GM12878 (cell line): Measurements from ENCODE around the gene SLC9A3. TPM values are rescaled to one million over a fixed set of nuclear protein-coding genes. Genes with fewer than 3 reads are reported as not detected.

Experiments
- ATAC-seq: fragments of 200-7000 bp; cut with Tn5 transposase; 3 replicates; pipeline ENCODE4 v1.9.1; 2020; ENCODE audit warnings: mild to moderate bottlenecking, moderate library complexity
- BruUV-seq: library from RNA; stranded (reverse); fragments of 400-500 nt; replicated peaks from 2 replicates; lab custom pipeline; 2021; lab: Mats Ljungman, UMichigan
- CTCF ChIA-PET: fragments of 300-600 bp; sonication (Branson Sonifier 250); formaldehyde crosslinking; extraction: SDS; loops from one replicate; lab custom pipeline; 2021; ENCODE audit warnings: inconsistent platforms; lab: Yijun Ruan, JAX
- POLR2A ChIA-PET: fragments of 350-600 bp; formaldehyde crosslinking; extraction: SDS; loops from one replicate; lab custom pipeline; 2021; ENCODE audit warnings: inconsistent platforms; lab: Charles Lee
- RAD21 ChIA-PET: fragments of 300-600 bp; sonication (Branson Sonifier 250); formaldehyde crosslinking; loops from one replicate; lab custom pipeline; 2023; ENCODE audit warnings: antibody characterized with exemption; ENCODE audit not compliant: unreplicated experiment; lab: Charles Lee
- SMC1A ChIA-PET: fragments of 300-600 bp; sonication (Branson Sonifier 250); formaldehyde crosslinking; loops from one replicate; lab custom pipeline; 2023; ENCODE audit not compliant: unreplicated experiment, uncharacterized antibody; lab: Charles Lee
- DNase-seq: peaks from one replicate; pipeline ENCODE4 v3.0.0-alpha.2; 2011; ENCODE audit warnings: low read depth, low spot score
- FAIRE-seq: peaks from 3 replicates; lab custom pipeline; 2011; peaks lifted over from hg19 to GRCh38; lab: Jason Lieb, UNC
- H2AFZ ChIP-seq: 2 replicates; pipeline ENCODE4 v1.6.0; 2011; ENCODE audit warnings: low read depth, low read length, control low read depth; ENCODE audit not compliant: control insufficient read depth
- H3K27ac ChIP-seq: 2 replicates; pipeline ENCODE4 v1.5.1; 2011; ENCODE audit warnings: control low read depth; ENCODE audit not compliant: control insufficient read depth, insufficient read depth
- H3K27me3 ChIP-seq, 2 experiments: replicated peaks in 1 of 2; 2 replicates each; pipeline versions ENCODE4 v1.6.0 to v1.6.1; 2011; ENCODE audit warnings: low read length in 1 of 2; ENCODE audit not compliant: control insufficient read depth in 2 of 2, insufficient read depth in 2 of 2
- H3K36me3 ChIP-seq, 2 experiments: 2 replicates each; pipeline ENCODE4 v1.5.1; 2011; ENCODE audit warnings: low read length in 1 of 2; ENCODE audit not compliant: control insufficient read depth in 2 of 2, insufficient read depth in 2 of 2
- H3K4me1 ChIP-seq: 2 replicates; pipeline ENCODE4 v1.6.1; 2011; ENCODE audit warnings: mild to moderate bottlenecking, low read length, moderate library complexity, mixed read lengths; ENCODE audit not compliant: control insufficient read depth, insufficient read depth
- H3K4me2 ChIP-seq: 2 replicates; pipeline ENCODE4 v1.6.0; 2011; ENCODE audit warnings: control low read depth; ENCODE audit not compliant: control insufficient read depth, insufficient read depth
- H3K4me3 ChIP-seq: fragments of 200-600 bp; sonication (generic); 2 replicates; pipeline ENCODE4 v1.5.1; 2016
- H3K79me2 ChIP-seq: 2 replicates; pipeline ENCODE4 v1.6.0; 2011; ENCODE audit warnings: low read length; ENCODE audit not compliant: control insufficient read depth, insufficient read depth
- H3K9ac ChIP-seq: 2 replicates; pipeline ENCODE4 v1.8.0; 2011; ENCODE audit warnings: low read length, control low read depth, mixed read lengths; ENCODE audit not compliant: control insufficient read depth, insufficient read depth
- H3K9me3 ChIP-seq: replicated peaks from 3 replicates; pipeline ENCODE4 v1.5.1; 2011; ENCODE audit warnings: mild to moderate bottlenecking, low read length; ENCODE audit not compliant: control insufficient read depth, insufficient read depth
- H4K20me1 ChIP-seq: 2 replicates; pipeline ENCODE4 v1.6.0; 2011; ENCODE audit not compliant: control insufficient read depth, insufficient read depth
- ATF7 ChIP-seq: fragments of 450-650 bp; IDR thresholded peaks from 2 replicates; pipeline ENCODE4 v1.6.1; 2016; ENCODE audit warnings: low read depth, mild to moderate bottlenecking
- CBX3 ChIP-seq: fragments of 200-600 bp; sonication (generic); IDR thresholded peaks from 2 replicates; pipeline ENCODE4 v1.6.1; 2016; ENCODE audit warnings: low read depth, borderline replicate concordance
- FOS ChIP-seq: IDR thresholded peaks from 3 replicates; pipeline ENCODE4 v1.6.1; 2011; ENCODE audit warnings: borderline replicate concordance; ENCODE audit not compliant: insufficient read length; ENCODE audit errors: extremely low read depth
- HDGF ChIP-seq: fragments of 450-650 bp; IDR thresholded peaks from 2 replicates; pipeline ENCODE4 v1.6.1; 2016; ENCODE audit warnings: antibody characterized with exemption
- NFIC ChIP-seq: IDR thresholded peaks from 2 replicates; pipeline ENCODE4 v1.6.1; 2012; ENCODE audit warnings: low read depth, mild to moderate bottlenecking, inconsistent platforms, low read length, moderate library complexity
- NR2C2 ChIP-seq: IDR thresholded peaks from 2 replicates; pipeline ENCODE4 v1.6.1; 2011; ENCODE audit warnings: borderline replicate concordance, low read depth; ENCODE audit not compliant: control insufficient read depth, insufficient read length
- NRF1 ChIP-seq: conservative IDR thresholded peaks from 2 replicates; pipeline ENCODE4 v1.6.1; 2011; ENCODE audit warnings: mild to moderate bottlenecking, low read depth, low read length, improper control_type of control experiment
- PAX8 ChIP-seq: fragments of 450-650 bp; IDR thresholded peaks from 2 replicates; pipeline ENCODE4 v1.6.1; 2017; ENCODE audit warnings: mild to moderate bottlenecking, moderate library complexity
- PKNOX1 ChIP-seq: fragments of 450-650 bp; IDR thresholded peaks from 2 replicates; pipeline ENCODE4 v1.6.1; 2016; ENCODE audit warnings: mild to moderate bottlenecking
- POLR2AphosphoS2 ChIP-seq: IDR thresholded peaks from 2 replicates; pipeline ENCODE4 v1.6.1; 2011; ENCODE audit warnings: low read depth, mild to moderate bottlenecking, low read length, improper control_type of control experiment, moderate library complexity
- POLR2AphosphoS5 ChIP-seq: IDR thresholded peaks from 2 replicates; pipeline ENCODE4 v1.6.1; 2011; ENCODE audit warnings: mild to moderate bottlenecking, low read length, inconsistent platforms
- PRDM15 ChIP-seq: fragments of 450-650 bp; formaldehyde crosslinking; IDR thresholded peaks from 2 replicates; pipeline ENCODE4 v1.4.0; 2020; ENCODE audit warnings: mild to moderate bottlenecking, moderate library complexity
- RELA ChIP-seq: fragments of 450-650 bp; IDR thresholded peaks from 2 replicates; pipeline ENCODE4 v1.8.0; 2014; ENCODE audit warnings: borderline replicate concordance; ENCODE audit not compliant: partially characterized antibody
- ZBTB33 ChIP-seq: fragments of 450-650 bp; IDR thresholded peaks from 2 replicates; pipeline ENCODE4 v1.6.1; 2017; ENCODE audit warnings: mild to moderate bottlenecking
- WGBS: methylation state at CpG from one replicate; pipeline ENCODE4 v1.1.6; 2016; ENCODE audit warnings: low lambda C conversion rate; ENCODE audit not compliant: insufficient replicate concordance, insufficient coverage; ENCODE audit errors: missing lambda C conversion rate; 5-methylcytosine and 5-hydroxymethylcytosine counted together
- in situ Hi-C: fragments of 300-500 bp; cut with MboI; formaldehyde crosslinking; loops from 9 replicates; pipeline ENCODE4 v1.14.3; 2018; ENCODE audit warnings: mixed read lengths
- intact Hi-C: fragments of 100-400 bp; cut with micrococcal nuclease; formaldehyde crosslinking; loops from one replicate; pipeline ENCODE4 v1.14.2; 2022; ENCODE audit not compliant: unreplicated experiment
- polyA plus RNA-seq, 11 experiments: library from polyadenylated mRNA; depleted of rRNA in 4 of 11; unstranded in 6 of 11; stranded (reverse) in 5 of 11; fragments of >200 nt; fragmentation: Nextera tagmentation in 4 of 11; fragmentation: Illumina TruSeq in 1 of 11; extraction: Ambion mirVana in 4 of 11; extraction: Trizol in 1 of 11; gene quantifications; 1 replicate in 1 of 11; 2 replicates in 10 of 11; pipeline versions ENCODE4 v1.2.1 to v1.2.3, GENCODE V29; 2011 to 2016; ENCODE audit warnings: inconsistent platforms in 2 of 11, missing spikeins in 2 of 11, low read depth in 1 of 11
- total RNA-seq, 4 experiments: library from RNA; depleted of rRNA in 3 of 4; stranded (reverse); fragments of >200 nt in 3 of 4; fragmentation: Illumina TruSeq in 1 of 4; extraction: Trizol in 1 of 4; gene quantifications; 2 replicates each; pipeline versions ENCODE4 v1.2.1 to v1.2.3, GENCODE V29; 2013 to 2021

Gene SLC9A3
- total and polyA plus RNA-seq, 10 of the 15 experiments (the other 5 are each of a cell fraction or from before 2014, with no cell fraction given), result 0.04 to 5.2 (median 2.3) TPM; not detected in 1

GRCh38 chr5:501831-502184 lies 22.4 kb downstream of the SLC9A3 start:
- H4K20me1 ChIP-seq, result no peaks in the 10 kb centered on the region
- in situ Hi-C loops (no loop called here), intact Hi-C loops (no loop called here)
- no peaks in the 10 kb centered on the region; the same call in 2 of the 3 replicates for H3K9me3 ChIP-seq
- H3K4me2 ChIP-seq, result no peak overlapping the region
- FAIRE-seq (no peak), DNase-seq (no peak), ATAC-seq (no peak)
- H3K4me3 ChIP-seq, result no peak overlapping the region
- no peak overlapping the region for H3K27ac ChIP-seq
- ChIA-PET POLR2A (no interaction called here), RAD21 (no interaction called here), SMC1A (no interaction called here), CTCF (no interaction called here)
- 23% methylated on average over 20 of the region's 23 CpGs for WGBS
- no peaks in the 10 kb centered on the region for H3K79me2 ChIP-seq
- no TSS peak for BruUV-seq
- H3K9ac ChIP-seq, result no peak overlapping the region
- no peaks in the 10 kb centered on the region for H3K36me3 ChIP-seq
- H3K27me3 ChIP-seq, result no peaks in the 10 kb centered on the region; a peak in 1 of 4 replicates
- no peaks in the 10 kb centered on the region for H3K4me1 ChIP-seq
- TF ChIP-seq CBX3 (no peak), NRF1 (no peak), NR2C2 (no peak), NFIC (no peak), POLR2AphosphoS5 (no peak), PKNOX1 (no peak), POLR2AphosphoS2 (no peak), ZBTB33 (no peak), FOS (no peak), PRDM15 (CRISPR knock-in tag) (no peak), RELA (no peak), PAX8 (no peak), ATF7 (no peak), HDGF (no peak)
- H2AFZ ChIP-seq, result no peak overlapping the region
